ENCODE measurements around the gene CBLC. TPM values are rescaled to one million over a fixed set of nuclear protein-coding genes. Genes with fewer than 3 reads are reported as not detected.

The CBLC gene
- total and polyA plus RNA-seq, 2 donors from 2014 or later: 8.2 to 11.5 TPM

- Histone ChIP-seq H3K27me3 (ENCODE audit: control insufficient read depth, insufficient read depth, low read length) (no peaks in the 10 kb centered on the region), H3K27ac (ENCODE audit: low read depth in 2 of 2, low read length in 2 of 2) (no peak overlapping the region), H3K4me1 (ENCODE audit: control insufficient read depth in 2 of 3, insufficient read depth in 2 of 3, low read depth in 1 of 3, low read length in 3 of 3) (no peaks in the 10 kb centered on the region), H3K9me3 (ENCODE audit: control insufficient read depth in 2 of 3, insufficient read depth in 1 of 3, low read length in 3 of 3) (no peaks in the 10 kb centered on the region), H3K9ac (ENCODE audit: low read length in 3 of 3) (no peak overlapping the region), H3K4me3 (ENCODE audit: low read length in 3 of 3) (no peak overlapping the region), H3K36me3 (ENCODE audit: control insufficient read depth in 2 of 3, insufficient read depth in 3 of 3, low read length in 3 of 3) (peaks cover 0 to 3% (median 0%) of the 10 kb centered on the region in 3 donors)
- FAIRE-seq (no peak), DNase-seq (no peak)
- TF ChIP-seq CTCF (IDR thresholded peaks at IDR 0.05; ENCODE audit: borderline replicate concordance, extremely low read depth, insufficient read depth): no peak
- intact Hi-C loops (cut with DNase I): no loop called here
These were observed 5.9 kb downstream of the CBLC start for GRCh38 chr19:44783545-44783944.

- Histone ChIP-seq H3K36me3 (ENCODE audit: control insufficient read depth in 2 of 3, insufficient read depth in 3 of 3, low read length in 3 of 3) (peaks cover 0 to 3% (median 0%) of the 10 kb centered on the region in 3 donors), H3K27ac (ENCODE audit: low read depth in 2 of 2, low read length in 2 of 2) (no peak overlapping the region), H3K27me3 (ENCODE audit: control insufficient read depth, insufficient read depth, low read length) (no peaks in the 10 kb centered on the region), H3K4me1 (ENCODE audit: control insufficient read depth in 2 of 3, insufficient read depth in 2 of 3, low read depth in 1 of 3, low read length in 3 of 3) (no peaks in the 10 kb centered on the region), H3K9me3 (ENCODE audit: control insufficient read depth in 2 of 3, insufficient read depth in 1 of 3, low read length in 3 of 3) (no peaks in the 10 kb centered on the region), H3K4me3 (ENCODE audit: low read length in 3 of 3) (no peak overlapping the region), H3K9ac (ENCODE audit: low read length in 3 of 3) (no peak overlapping the region)
- TF ChIP-seq CTCF (IDR thresholded peaks at IDR 0.05; ENCODE audit: borderline replicate concordance, extremely low read depth, insufficient read depth): no peak
- intact Hi-C loops (cut with DNase I): no loop called here
- FAIRE-seq (no peak), DNase-seq (no peak)
These were observed 7.6 kb downstream of the CBLC start for GRCh38 chr19:44785271-44785670.

- intact Hi-C loops (cut with DNase I): no loop called here
- Histone ChIP-seq H3K27me3 (ENCODE audit: control insufficient read depth, insufficient read depth, low read length) (no peaks in the 10 kb centered on the region), H3K4me3 (ENCODE audit: low read length in 3 of 3) (no peak overlapping the region), H3K27ac (ENCODE audit: low read depth in 2 of 2, low read length in 2 of 2) (no peak overlapping the region), H3K4me1 (ENCODE audit: control insufficient read depth in 2 of 3, insufficient read depth in 2 of 3, low read depth in 1 of 3, low read length in 3 of 3) (no peaks in the 10 kb centered on the region), H3K36me3 (ENCODE audit: control insufficient read depth in 2 of 3, insufficient read depth in 3 of 3, low read length in 3 of 3) (peaks cover 0 to 3% (median 0%) of the 10 kb centered on the region in 3 donors), H3K9me3 (ENCODE audit: control insufficient read depth in 2 of 3, insufficient read depth in 1 of 3, low read length in 3 of 3) (no peaks in the 10 kb centered on the region), H3K9ac (ENCODE audit: low read length in 3 of 3) (no peak overlapping the region)
- FAIRE-seq: no peak
- TF ChIP-seq CTCF (IDR thresholded peaks at IDR 0.05; ENCODE audit: borderline replicate concordance, extremely low read depth, insufficient read depth): no peak
- DNase-seq: no peak
These were observed 8.3 kb downstream of the CBLC start for GRCh38 chr19:44785993-44786392.

GRCh38 chr19:44788971-44789370 lies 11.3 kb downstream of the CBLC start:
- Histone ChIP-seq H3K4me1 (ENCODE audit: control insufficient read depth in 2 of 3, insufficient read depth in 2 of 3, low read depth in 1 of 3, low read length in 3 of 3) (no peaks in the 10 kb centered on the region), H3K36me3 (ENCODE audit: control insufficient read depth in 2 of 3, insufficient read depth in 3 of 3, low read length in 3 of 3) (peaks cover 0 to 3% (median 0%) of the 10 kb centered on the region in 3 donors), H3K4me3 (ENCODE audit: low read length in 3 of 3) (no peak overlapping the region), H3K9ac (ENCODE audit: low read length in 3 of 3) (no peak overlapping the region), H3K27me3 (ENCODE audit: control insufficient read depth, insufficient read depth, low read length) (no peaks in the 10 kb centered on the region), H3K27ac (ENCODE audit: low read depth in 2 of 2, low read length in 2 of 2) (no peak overlapping the region), H3K9me3 (ENCODE audit: control insufficient read depth in 2 of 3, insufficient read depth in 1 of 3, low read length in 3 of 3) (no peaks in the 10 kb centered on the region)
- intact Hi-C loops (cut with DNase I): no loop called here
- FAIRE-seq (no peak), DNase-seq (no peak)
- TF ChIP-seq CTCF (IDR thresholded peaks at IDR 0.05; ENCODE audit: borderline replicate concordance, extremely low read depth, insufficient read depth): no peak
